Esophagus squamous epithelium (tissue), 4 donors: ENCODE results near the gene AXIN2.

ENCODE experiments used
- POLR2A ChIP-seq, 4 donors: fragments of 450-650 bp; IDR thresholded peaks; one replicate each; pipeline ENCODE4 v1.6.1; 2017; ENCODE audit warnings: antibody characterized with exemption in 4 of 4, mild to moderate bottlenecking in 4 of 4, moderate library complexity in 3 of 4
- TF ChIP-seq, protein P1 (sequence below), 6 experiments: fragments of 450-650 bp in 4 of 6; fragments of 200-600 bp in 2 of 6; sonication (generic) in 2 of 6; IDR thresholded peaks; one replicate each; pipeline ENCODE4 v1.5.1; 2016 to 2019; ENCODE audit warnings: antibody characterized with exemption in 6 of 6, mild to moderate bottlenecking in 4 of 6, moderate library complexity in 4 of 6

DNA sequence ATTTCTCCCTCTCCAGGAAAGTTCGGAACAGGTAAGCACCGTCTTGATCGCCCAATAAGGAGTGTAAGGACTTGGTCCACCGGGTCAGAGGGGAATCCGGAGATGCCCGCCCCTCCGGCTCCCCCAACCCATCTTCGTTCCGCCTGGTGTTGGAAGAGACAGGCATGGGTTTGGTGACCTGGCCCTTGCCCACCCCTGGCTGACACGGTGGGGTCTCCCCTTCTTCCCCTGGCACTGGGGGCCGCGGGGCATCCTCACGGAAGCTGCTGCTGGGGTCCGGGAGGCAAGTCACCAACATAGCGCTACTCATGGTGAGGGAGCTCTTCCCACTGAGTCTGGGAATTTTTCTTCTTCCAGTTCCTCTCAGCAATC is 3.2 kb downstream of the AXIN2 start:
- TF ChIP-seq POLR2A (IDR thresholded peaks at IDR 0.05), result no peak
- TF ChIP-seq, protein P1, sequence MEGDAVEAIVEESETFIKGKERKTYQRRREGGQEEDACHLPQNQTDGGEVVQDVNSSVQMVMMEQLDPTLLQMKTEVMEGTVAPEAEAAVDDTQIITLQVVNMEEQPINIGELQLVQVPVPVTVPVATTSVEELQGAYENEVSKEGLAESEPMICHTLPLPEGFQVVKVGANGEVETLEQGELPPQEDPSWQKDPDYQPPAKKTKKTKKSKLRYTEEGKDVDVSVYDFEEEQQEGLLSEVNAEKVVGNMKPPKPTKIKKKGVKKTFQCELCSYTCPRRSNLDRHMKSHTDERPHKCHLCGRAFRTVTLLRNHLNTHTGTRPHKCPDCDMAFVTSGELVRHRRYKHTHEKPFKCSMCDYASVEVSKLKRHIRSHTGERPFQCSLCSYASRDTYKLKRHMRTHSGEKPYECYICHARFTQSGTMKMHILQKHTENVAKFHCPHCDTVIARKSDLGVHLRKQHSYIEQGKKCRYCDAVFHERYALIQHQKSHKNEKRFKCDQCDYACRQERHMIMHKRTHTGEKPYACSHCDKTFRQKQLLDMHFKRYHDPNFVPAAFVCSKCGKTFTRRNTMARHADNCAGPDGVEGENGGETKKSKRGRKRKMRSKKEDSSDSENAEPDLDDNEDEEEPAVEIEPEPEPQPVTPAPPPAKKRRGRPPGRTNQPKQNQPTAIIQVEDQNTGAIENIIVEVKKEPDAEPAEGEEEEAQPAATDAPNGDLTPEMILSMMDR (IDR thresholded peaks at IDR 0.05), result no peak
